Astrocyte (in vitro differentiated cells and primary cell): ENCODE data around the gene RAB36. TPM values are rescaled to one million over a fixed set of nuclear protein-coding genes. Genes with fewer than 3 reads are reported as not detected.

ENCODE experiments used
- DNase-seq: peaks from one replicate; pipeline ENCODE4 v3.0.0-alpha.2; 2010; ENCODE audit warnings: low read depth
- FAIRE-seq: peaks from 2 replicates; lab custom pipeline; 2011; peaks lifted over from hg19 to GRCh38; lab: Jason Lieb, UNC
- H2AFZ ChIP-seq: 2 replicates; pipeline ENCODE4 v1.6.0; 2012; ENCODE audit warnings: low read depth, low read length, inconsistent platforms
- H3K27ac ChIP-seq: 2 replicates; pipeline ENCODE4 v1.5.1; 2011; ENCODE audit warnings: low read depth, low read length, inconsistent platforms
- H3K27me3 ChIP-seq: 2 replicates; pipeline ENCODE4 v1.6.0; 2011; ENCODE audit warnings: low read length, inconsistent platforms; ENCODE audit not compliant: insufficient read depth
- H3K36me3 ChIP-seq: 2 replicates; pipeline ENCODE4 v1.5.1; 2011; ENCODE audit warnings: low read length, inconsistent platforms; ENCODE audit not compliant: insufficient read depth
- H3K4me1 ChIP-seq: 2 replicates; pipeline ENCODE4 v1.5.1; 2011; ENCODE audit warnings: low read length, inconsistent platforms; ENCODE audit not compliant: insufficient read depth
- H3K4me2 ChIP-seq: 2 replicates; pipeline ENCODE4 v1.6.0; 2012; ENCODE audit warnings: low read length, inconsistent platforms
- H3K4me3 ChIP-seq: 2 replicates; pipeline ENCODE4 v1.5.1; 2011; ENCODE audit warnings: low read depth, mild to moderate bottlenecking, low read length, inconsistent platforms; ENCODE audit not compliant: insufficient read depth
- H3K79me2 ChIP-seq: 2 replicates; pipeline ENCODE4 v1.6.0; 2012; ENCODE audit warnings: mild to moderate bottlenecking, low read length, inconsistent platforms; ENCODE audit not compliant: insufficient read depth
- H3K9ac ChIP-seq: 2 replicates; pipeline ENCODE4 v1.6.0; 2012; ENCODE audit warnings: mild to moderate bottlenecking, low read length, inconsistent platforms
- H3K9me3 ChIP-seq: 2 replicates; pipeline ENCODE4 v1.5.1; 2012; ENCODE audit warnings: low read depth, mild to moderate bottlenecking, low read length, inconsistent platforms; ENCODE audit not compliant: insufficient read depth
- H4K20me1 ChIP-seq: 2 replicates; pipeline ENCODE4 v1.6.0; 2012; ENCODE audit warnings: low read length, inconsistent platforms; ENCODE audit not compliant: insufficient read depth
- H3K27ac Mint-ChIP-seq: one replicate; pipeline ENCODE4 v1.8.0; 2021; ENCODE audit warnings: mild to moderate bottlenecking, mixed read lengths; ENCODE audit not compliant: unreplicated experiment
- H3K27me3 Mint-ChIP-seq: one replicate; pipeline ENCODE4 v1.8.0; 2021; ENCODE audit warnings: low read depth, mixed read lengths; ENCODE audit not compliant: unreplicated experiment
- H3K36me3 Mint-ChIP-seq: one replicate; pipeline ENCODE4 v1.8.0; 2021; ENCODE audit warnings: low read depth, mixed read lengths; ENCODE audit not compliant: unreplicated experiment
- H3K4me1 Mint-ChIP-seq: one replicate; pipeline ENCODE4 v1.8.0; 2021; ENCODE audit warnings: low read depth, mixed read lengths; ENCODE audit not compliant: unreplicated experiment
- H3K4me3 Mint-ChIP-seq: one replicate; pipeline ENCODE4 v1.8.0; 2021; ENCODE audit warnings: mild to moderate bottlenecking, moderate library complexity, mixed read lengths; ENCODE audit not compliant: unreplicated experiment
- H3K9me3 Mint-ChIP-seq: one replicate; pipeline ENCODE4 v1.8.0; 2021; ENCODE audit warnings: mild to moderate bottlenecking, mixed read lengths; ENCODE audit not compliant: unreplicated experiment
- EZH2 ChIP-seq: IDR thresholded peaks from 2 replicates; pipeline ENCODE4 v1.6.1; 2012; ENCODE audit warnings: mild to moderate bottlenecking, low read length, inconsistent platforms; ENCODE audit not compliant: insufficient read depth
- total RNA-seq: library from RNA; stranded (reverse); gene quantifications from 2 replicates; pipeline ENCODE4 v1.2.1, GENCODE V29; 2021
- TF ChIP-seq, protein P1 (sequence below): IDR thresholded peaks from 2 replicates; pipeline ENCODE4 v1.5.1; 2011; ENCODE audit warnings: low read depth, mild to moderate bottlenecking, inconsistent platforms, low read length, moderate library complexity; ENCODE audit not compliant: insufficient read depth

Gene RAB36
- total RNA-seq, 1 donor from 2014 or later: 5.2 TPM

GRCh38 chr22:23180301-23180892, 35.1 kb downstream of the RAB36 start, which contains the start of gene BCR:
Gene BCR (plus strand): TSS chr22:23180509. CDS start chr22:23180961, 452 bp downstream.
- TF ChIP-seq, protein P1, sequence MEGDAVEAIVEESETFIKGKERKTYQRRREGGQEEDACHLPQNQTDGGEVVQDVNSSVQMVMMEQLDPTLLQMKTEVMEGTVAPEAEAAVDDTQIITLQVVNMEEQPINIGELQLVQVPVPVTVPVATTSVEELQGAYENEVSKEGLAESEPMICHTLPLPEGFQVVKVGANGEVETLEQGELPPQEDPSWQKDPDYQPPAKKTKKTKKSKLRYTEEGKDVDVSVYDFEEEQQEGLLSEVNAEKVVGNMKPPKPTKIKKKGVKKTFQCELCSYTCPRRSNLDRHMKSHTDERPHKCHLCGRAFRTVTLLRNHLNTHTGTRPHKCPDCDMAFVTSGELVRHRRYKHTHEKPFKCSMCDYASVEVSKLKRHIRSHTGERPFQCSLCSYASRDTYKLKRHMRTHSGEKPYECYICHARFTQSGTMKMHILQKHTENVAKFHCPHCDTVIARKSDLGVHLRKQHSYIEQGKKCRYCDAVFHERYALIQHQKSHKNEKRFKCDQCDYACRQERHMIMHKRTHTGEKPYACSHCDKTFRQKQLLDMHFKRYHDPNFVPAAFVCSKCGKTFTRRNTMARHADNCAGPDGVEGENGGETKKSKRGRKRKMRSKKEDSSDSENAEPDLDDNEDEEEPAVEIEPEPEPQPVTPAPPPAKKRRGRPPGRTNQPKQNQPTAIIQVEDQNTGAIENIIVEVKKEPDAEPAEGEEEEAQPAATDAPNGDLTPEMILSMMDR: no peak
- TF ChIP-seq EZH2: no peak
- no peak within 1 kb of the TSS for H3K27ac Mint-ChIP-seq
- Histone ChIP-seq H3K4me1 (peaks cover 38% of the 10 kb centered on the region), H3K27me3 (no peaks in the 10 kb centered on the region), H3K4me3 (peak within 1 kb of the TSS; percentile 68), H3K9ac (peak within 1 kb of the TSS; percentile 62), H3K79me2 (peaks cover 43% of the 10 kb centered on the region), H2AFZ (peak within 1 kb of the TSS; percentile 87), H3K4me2 (peak within 1 kb of the TSS; percentile 86), H4K20me1 (peaks cover 42% of the 10 kb centered on the region), H3K9me3 (peaks cover 12% of the 10 kb centered on the region), H3K27ac (no peak within 1 kb of the TSS), H3K36me3 (no peaks in the 10 kb centered on the region)
- peak within 1 kb of the TSS; percentile 83 for H3K4me3 Mint-ChIP-seq
- H3K36me3 Mint-ChIP-seq: peaks cover 19% of the 10 kb centered on the region
- no peaks in the 10 kb centered on the region for H3K27me3 Mint-ChIP-seq
- H3K9me3 Mint-ChIP-seq: peaks cover 17% of the 10 kb centered on the region
- peak; percentile 51 for DNase-seq
- H3K4me1 Mint-ChIP-seq: peaks cover 22% of the 10 kb centered on the region
- no peak for FAIRE-seq

DNA sequence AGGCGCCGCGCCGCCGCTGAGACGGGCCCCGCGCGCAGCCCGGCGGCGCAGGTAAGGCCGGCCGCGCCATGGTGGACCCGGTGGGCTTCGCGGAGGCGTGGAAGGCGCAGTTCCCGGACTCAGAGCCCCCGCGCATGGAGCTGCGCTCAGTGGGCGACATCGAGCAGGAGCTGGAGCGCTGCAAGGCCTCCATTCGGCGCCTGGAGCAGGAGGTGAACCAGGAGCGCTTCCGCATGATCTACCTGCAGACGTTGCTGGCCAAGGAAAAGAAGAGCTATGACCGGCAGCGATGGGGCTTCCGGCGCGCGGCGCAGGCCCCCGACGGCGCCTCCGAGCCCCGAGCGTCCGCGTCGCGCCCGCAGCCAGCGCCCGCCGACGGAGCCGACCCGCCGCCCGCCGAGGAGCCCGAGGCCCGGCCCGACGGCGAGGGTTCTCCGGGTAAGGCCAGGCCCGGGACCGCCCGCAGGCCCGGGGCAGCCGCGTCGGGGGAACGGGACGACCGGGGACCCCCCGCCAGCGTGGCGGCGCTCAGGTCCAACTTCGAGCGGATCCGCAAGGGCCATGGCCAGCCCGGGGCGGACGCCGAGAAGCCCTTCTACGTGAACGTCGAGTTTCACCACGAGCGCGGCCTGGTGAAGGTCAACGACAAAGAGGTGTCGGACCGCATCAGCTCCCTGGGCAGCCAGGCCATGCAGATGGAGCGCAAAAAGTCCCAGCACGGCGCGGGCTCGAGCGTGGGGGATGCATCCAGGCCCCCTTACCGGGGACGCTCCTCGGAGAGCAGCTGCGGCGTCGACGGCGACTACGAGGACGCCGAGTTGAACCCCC, 35.8 kb downstream of the RAB36 start:
- no peaks in the 10 kb centered on the region for H3K27me3 Mint-ChIP-seq
- Histone ChIP-seq H3K4me1 (peaks cover 38% of the 10 kb centered on the region), H3K9me3 (peaks cover 6% of the 10 kb centered on the region), H3K27me3 (no peaks in the 10 kb centered on the region), H3K36me3 (no peaks in the 10 kb centered on the region), H3K9ac (peak overlapping the region; percentile 62), H3K27ac (no peak overlapping the region), H2AFZ (peak overlapping the region; percentile 64), H3K4me2 (peak overlapping the region; percentile 86), H3K79me2 (peaks cover 49% of the 10 kb centered on the region), H3K4me3 (peak overlapping the region; percentile 68), H4K20me1 (peaks cover 48% of the 10 kb centered on the region)
- peaks cover 19% of the 10 kb centered on the region for H3K36me3 Mint-ChIP-seq
- H3K4me3 Mint-ChIP-seq: peak overlapping the region; percentile 83
- DNase-seq (no peak), FAIRE-seq (no peak)
- peaks cover 24% of the 10 kb centered on the region for H3K4me1 Mint-ChIP-seq
- TF ChIP-seq EZH2: no peak
- TF ChIP-seq, protein P1: no peak
- H3K27ac Mint-ChIP-seq: no peak overlapping the region
- H3K9me3 Mint-ChIP-seq: peaks cover 12% of the 10 kb centered on the region
